GM06990 (cell line): ENCODE results near the gene GLYATL1.

ENCODE experiments used
- DNase-seq: peaks from one replicate; pipeline ENCODE4 v3.0.0-alpha.2; 2011; ENCODE audit not compliant: insufficient read length; ENCODE audit errors: extremely low read depth
- H3K27me3 ChIP-seq: replicated peaks from 2 replicates; pipeline ENCODE4 v1.6.0; 2011; ENCODE audit warnings: low read length; ENCODE audit not compliant: control insufficient read depth, insufficient read depth
- H3K36me3 ChIP-seq: 2 replicates; pipeline ENCODE4 v1.5.1; 2011; ENCODE audit warnings: low read length; ENCODE audit not compliant: control insufficient read depth, insufficient read depth
- H3K4me3 ChIP-seq: replicated peaks from 2 replicates; pipeline ENCODE4 v1.5.1; 2011; ENCODE audit warnings: low read depth, mild to moderate bottlenecking, control low read depth, low read length
- TF ChIP-seq, protein P1 (sequence below): IDR thresholded peaks from 2 replicates; pipeline ENCODE4 v1.5.1; 2011; ENCODE audit warnings: low read length, control low read depth, mild to moderate bottlenecking, inconsistent platforms; ENCODE audit not compliant: insufficient read depth, poor library complexity, severe bottlenecking

The GLYATL1 gene

DNA sequence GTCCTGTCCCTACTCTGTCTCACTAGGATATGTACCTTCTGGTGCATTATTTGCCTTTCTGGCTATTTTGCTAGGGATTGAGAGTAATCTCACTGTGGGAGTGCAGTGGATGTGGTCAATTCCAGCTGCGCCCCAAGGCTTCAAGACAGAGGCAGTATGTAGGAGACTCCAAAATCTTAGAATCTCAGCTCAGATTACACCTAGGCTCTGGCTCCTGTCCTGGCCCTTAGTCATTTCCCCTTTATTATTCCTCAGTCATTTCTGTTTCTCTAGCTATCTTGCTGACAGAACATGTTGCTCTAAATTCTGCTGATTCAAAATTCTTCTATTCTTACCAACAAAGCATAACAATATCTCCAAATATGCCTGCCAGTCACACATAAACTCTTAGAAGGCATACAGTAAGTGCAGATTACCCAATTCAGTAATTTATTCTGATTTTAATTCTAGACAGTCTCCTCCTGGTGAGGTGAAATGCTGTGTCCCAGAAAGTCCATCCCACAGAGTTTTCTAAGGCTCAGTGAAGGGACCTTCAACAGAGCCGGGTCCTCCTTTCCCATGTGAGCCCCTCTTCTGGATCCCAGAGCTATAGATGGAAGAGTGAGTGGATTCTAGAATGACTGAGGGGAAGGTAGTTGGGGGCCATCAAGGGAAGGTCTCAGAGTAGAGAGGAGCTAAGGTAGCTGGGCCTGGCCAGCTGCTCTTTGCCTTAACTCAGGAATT lies 24.3 kb upstream of the GLYATL1 start:
- no peak for DNase-seq
- no peak overlapping the region for H3K4me3 ChIP-seq
- no peaks in the 10 kb centered on the region for H3K36me3 ChIP-seq
- TF ChIP-seq, protein P1, sequence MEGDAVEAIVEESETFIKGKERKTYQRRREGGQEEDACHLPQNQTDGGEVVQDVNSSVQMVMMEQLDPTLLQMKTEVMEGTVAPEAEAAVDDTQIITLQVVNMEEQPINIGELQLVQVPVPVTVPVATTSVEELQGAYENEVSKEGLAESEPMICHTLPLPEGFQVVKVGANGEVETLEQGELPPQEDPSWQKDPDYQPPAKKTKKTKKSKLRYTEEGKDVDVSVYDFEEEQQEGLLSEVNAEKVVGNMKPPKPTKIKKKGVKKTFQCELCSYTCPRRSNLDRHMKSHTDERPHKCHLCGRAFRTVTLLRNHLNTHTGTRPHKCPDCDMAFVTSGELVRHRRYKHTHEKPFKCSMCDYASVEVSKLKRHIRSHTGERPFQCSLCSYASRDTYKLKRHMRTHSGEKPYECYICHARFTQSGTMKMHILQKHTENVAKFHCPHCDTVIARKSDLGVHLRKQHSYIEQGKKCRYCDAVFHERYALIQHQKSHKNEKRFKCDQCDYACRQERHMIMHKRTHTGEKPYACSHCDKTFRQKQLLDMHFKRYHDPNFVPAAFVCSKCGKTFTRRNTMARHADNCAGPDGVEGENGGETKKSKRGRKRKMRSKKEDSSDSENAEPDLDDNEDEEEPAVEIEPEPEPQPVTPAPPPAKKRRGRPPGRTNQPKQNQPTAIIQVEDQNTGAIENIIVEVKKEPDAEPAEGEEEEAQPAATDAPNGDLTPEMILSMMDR: no peak
- H3K27me3 ChIP-seq: no peaks in the 10 kb centered on the region

DNA sequence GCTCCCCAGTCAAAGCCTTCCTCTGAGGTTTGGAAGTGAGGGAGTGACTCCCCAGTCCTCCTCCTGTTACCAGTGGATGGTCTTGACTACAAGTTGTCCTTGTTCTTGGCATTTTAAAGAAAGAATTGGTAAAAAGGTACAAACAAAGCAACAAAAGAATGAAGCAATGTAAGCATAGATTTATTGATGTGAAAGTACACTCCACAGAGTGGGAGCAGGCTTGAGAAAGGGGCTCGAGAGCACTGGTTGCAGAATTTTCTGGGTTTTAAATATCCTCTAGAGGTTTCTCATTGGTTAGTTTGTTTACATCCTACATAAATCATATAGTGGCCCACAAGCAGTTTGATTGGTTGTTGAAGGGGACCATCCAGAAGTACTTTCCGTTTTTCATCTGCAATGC lies 22.7 kb upstream of the GLYATL1 start:
- TF ChIP-seq, protein P1: no peak
- Histone ChIP-seq H3K27me3 (no peaks in the 10 kb centered on the region), H3K36me3 (no peaks in the 10 kb centered on the region), H3K4me3 (no peak overlapping the region)
- DNase-seq: no peak

GRCh38 chr11:58917159-58917783 lies 22.0 kb upstream of the GLYATL1 start:
- Histone ChIP-seq H3K36me3 (no peaks in the 10 kb centered on the region), H3K27me3 (no peaks in the 10 kb centered on the region), H3K4me3 (no peak overlapping the region)
- DNase-seq: no peak
- TF ChIP-seq, protein P1: no peak

- DNase-seq: no peak
Measured at GRCh38 chr11:58919561-58919960, 19.7 kb upstream of the GLYATL1 start.

GRCh38 chr11:58919980-58920379 lies 19.3 kb upstream of the GLYATL1 start:
- TF ChIP-seq, protein P1: no peak
- no peak for DNase-seq
- no peaks in the 10 kb centered on the region for H3K36me3 ChIP-seq

More at GRCh38 chr11:58919561-58919960, 19.7 kb upstream of the GLYATL1 start:
- Histone ChIP-seq H3K4me3 (no peak overlapping the region), H3K36me3 (no peaks in the 10 kb centered on the region), H3K27me3 (no peaks in the 10 kb centered on the region)
- TF ChIP-seq, protein P1: no peak

More at GRCh38 chr11:58919980-58920379, 19.3 kb upstream of the GLYATL1 start:
- Histone ChIP-seq H3K4me3 (no peak overlapping the region), H3K27me3 (no peaks in the 10 kb centered on the region)
